Activated naive CD4-positive, alpha-beta T cell treated with anti-CD3 and anti-CD28 coated beads, Interleukin-2, amount 10 ng/mL, durations not matched to agents 5 hours and 36 hours (primary cell): ENCODE measurements around the gene SNCAIP. TPM values are rescaled to one million over a fixed set of nuclear protein-coding genes. Genes with fewer than 3 reads are reported as not detected.

Experiments used
- total RNA-seq, 2 experiments: library from RNA; stranded (reverse); gene quantifications; one replicate each; pipeline ENCODE4 v1.2.3, GENCODE V29; 2021

The SNCAIP gene
- total RNA-seq = not detected

GRCh38 chr5:122311961-122312590 is at the start of gene SNCAIP:
SNCAIP (plus strand) TSS chr5:122312237; CDS start chr5:122391135, 78,898 bp downstream.

Other genes starting within 250 kb of the SNCAIP start
- gene LOX, start 234.0 kb upstream of the SNCAIP start, total RNA-seq = not detected
- gene ZNF474, start 182.7 kb upstream of the SNCAIP start, total RNA-seq = not detected